K562 (cell line): Measurements from ENCODE around the gene PTCH1. TPM values are rescaled to one million over a fixed set of nuclear protein-coding genes. Genes with fewer than 3 reads are reported as not detected.

Experiments used
- CXXC5 ChIP-seq: fragments of 250-450 bp; sonication (Bioruptor Pico); IDR thresholded peaks from 2 replicates; pipeline ENCODE4 v1.8.0; 2022; ENCODE audit warnings: inconsistent platforms, mild to moderate bottlenecking, moderate library complexity
- DMBX1 ChIP-seq: fragments of 250-450 bp; sonication (Bioruptor Pico); IDR thresholded peaks from 2 replicates; pipeline ENCODE4 v1.8.0; 2022; ENCODE audit warnings: inconsistent platforms, mild to moderate bottlenecking, moderate library complexity, borderline replicate concordance
- EGR1 ChIP-seq: fragments of 450-650 bp; conservative IDR thresholded peaks from 2 replicates; pipeline ENCODE4 v1.6.1; 2017; ENCODE audit warnings: mild to moderate bottlenecking
- ETS1 ChIP-seq: conservative IDR thresholded peaks from 2 replicates; pipeline ENCODE4 v1.6.1; 2011; ENCODE audit warnings: low read depth, mild to moderate bottlenecking, low read length; ENCODE audit not compliant: control insufficient read depth
- HNRNPLL ChIP-seq: fragments of 200-400 bp; formaldehyde crosslinking; IDR thresholded peaks from 2 replicates; pipeline ENCODE4 v1.6.1; 2017; ENCODE audit warnings: low read length, low read depth, mild to moderate bottlenecking; ENCODE audit not compliant: poor library complexity, severe bottlenecking
- KLF16 ChIP-seq: IDR thresholded peaks from 2 replicates; pipeline ENCODE4 v1.6.1; 2016; ENCODE audit warnings: antibody characterized with exemption
- NCOR1 ChIP-seq: fragments of 450-650 bp; IDR thresholded peaks from 2 replicates; pipeline ENCODE4 v1.6.1; 2016; ENCODE audit warnings: mild to moderate bottlenecking, moderate library complexity
- RERE ChIP-seq: sonication (generic); formaldehyde crosslinking; IDR thresholded peaks from 2 replicates; pipeline ENCODE4 v1.8.0; 2023; ENCODE audit warnings: missing genetic modification reagents, mild to moderate bottlenecking, borderline replicate concordance
- RFX5 ChIP-seq: IDR thresholded peaks from 2 replicates; pipeline ENCODE4 v1.6.1; 2011; ENCODE audit warnings: low read depth, mild to moderate bottlenecking, improper control_type of control experiment, low read length
- SIX5 ChIP-seq, 2 experiments: IDR thresholded peaks; 2 replicates each; pipeline ENCODE4 v1.6.1; 2011; ENCODE audit warnings: low read length in 2 of 2, borderline replicate concordance in 1 of 2, low read depth in 1 of 2, mild to moderate bottlenecking in 1 of 2, moderate library complexity in 1 of 2; ENCODE audit not compliant: insufficient read depth in 1 of 2
- SNRNP70 ChIP-seq: fragments of 200-400 bp; formaldehyde crosslinking; optimal IDR thresholded peaks from 2 replicates; pipeline ENCODE3; 2017; ENCODE audit warnings: low read depth, low read length
- SRSF1 ChIP-seq: fragments of 200-400 bp; formaldehyde crosslinking; IDR thresholded peaks from 2 replicates; pipeline ENCODE4 v1.6.1; 2017; ENCODE audit warnings: mild to moderate bottlenecking, low read depth, low read length, moderate library complexity
- STAT5A ChIP-seq: IDR thresholded peaks from 2 replicates; pipeline ENCODE4 v1.6.1; 2012; ENCODE audit warnings: low read length, inconsistent platforms, borderline replicate concordance
- ZBTB33 ChIP-seq: sonication (generic); formaldehyde crosslinking; IDR thresholded peaks from 2 replicates; pipeline ENCODE4 v1.8.1; 2023; ENCODE audit warnings: mild to moderate bottlenecking, missing genetic modification reagents
- ZNF408 ChIP-seq: fragments of 250-450 bp; sonication (Bioruptor Pico); IDR thresholded peaks from 2 replicates; pipeline ENCODE4 v1.4.0; 2020; ENCODE audit warnings: low read depth, mild to moderate bottlenecking, moderate library complexity
- ZNF699 ChIP-seq: fragments of 250-450 bp; sonication (Bioruptor Pico); IDR thresholded peaks from 2 replicates; pipeline ENCODE4 v1.8.0; 2021; ENCODE audit warnings: mild to moderate bottlenecking, moderate library complexity; ENCODE audit not compliant: insufficient replicate concordance
- ZNF707 ChIP-seq: fragments of 250-450 bp; sonication (Bioruptor Pico); conservative IDR thresholded peaks from 2 replicates; pipeline ENCODE4 v1.8.0; 2022; ENCODE audit warnings: inconsistent platforms, mild to moderate bottlenecking, moderate library complexity
- polyA plus RNA-seq, 8 experiments: library from polyadenylated mRNA; depleted of rRNA in 4 of 8; stranded (reverse) in 5 of 8; unstranded in 3 of 8; fragments of >200 nt; fragmentation: Nextera tagmentation in 2 of 8; fragmentation: Illumina TruSeq in 1 of 8; extraction: Ambion mirVana in 2 of 8; extraction: Trizol in 1 of 8; gene quantifications; 2 replicates each; pipeline versions ENCODE4 v1.2.1 to v1.2.3, GENCODE V29; 2011 to 2014; ENCODE audit warnings: inconsistent platforms in 1 of 8, missing spikeins in 1 of 8
- total RNA-seq, 7 experiments: library from RNA; depleted of rRNA in 6 of 7; stranded (reverse); fragments of >200 nt in 6 of 7; fragmentation: Illumina TruSeq in 2 of 7; extraction: Trizol in 2 of 7; gene quantifications; 2 replicates each; pipeline versions ENCODE4 v1.2.1 to v1.2.3, GENCODE V29; 2011 to 2021; ENCODE audit warnings: low replicate concordance in 1 of 7
- TF ChIP-seq, protein P1 (sequence below): fragments of 250-450 bp; sonication (Bioruptor Pico); IDR thresholded peaks from 2 replicates; pipeline ENCODE4 v1.8.0; 2021; ENCODE audit warnings: borderline replicate concordance, mild to moderate bottlenecking, moderate library complexity; ENCODE audit not compliant: poor library complexity, severe bottlenecking

PTCH1 gene
- total and polyA plus RNA-seq, 9 of the 15 experiments (the other 6 are each of a cell fraction or from before 2014, with no cell fraction given) = 0.70 to 9.9 (median 3.8) TPM

- no peak for TF ChIP-seq ZNF408
- no peak for TF ChIP-seq SIX5 (IDR thresholded peaks at IDR 0.05; ENCODE audit: borderline replicate concordance in 1 of 2, insufficient read depth in 1 of 2, low read depth in 1 of 2, low read length in 2 of 2)
- no peak for TF ChIP-seq RFX5
- TF ChIP-seq CXXC5 (CRISPR knock-in tag) = peak; percentile 19
- TF ChIP-seq NCOR1 = peak; percentile 16; the same call in 1 of the 2 replicates
- TF ChIP-seq, protein P1, sequence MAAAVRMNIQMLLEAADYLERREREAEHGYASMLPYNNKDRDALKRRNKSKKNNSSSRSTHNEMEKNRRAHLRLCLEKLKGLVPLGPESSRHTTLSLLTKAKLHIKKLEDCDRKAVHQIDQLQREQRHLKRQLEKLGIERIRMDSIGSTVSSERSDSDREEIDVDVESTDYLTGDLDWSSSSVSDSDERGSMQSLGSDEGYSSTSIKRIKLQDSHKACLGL (CRISPR knock-in tag) = no peak
- TF ChIP-seq ZNF707 (CRISPR knock-in tag) = no peak
- no peak for TF ChIP-seq DMBX1 (CRISPR knock-in tag)
- no peak for TF ChIP-seq RERE
- no peak for TF ChIP-seq SNRNP70
- no peak for TF ChIP-seq HNRNPLL
- TF ChIP-seq STAT5A = no peak
- TF ChIP-seq ZBTB33 (CRISPR knock-in tag) = no peak
- peak; percentile 82 for TF ChIP-seq EGR1
- no peak for TF ChIP-seq SRSF1
- TF ChIP-seq ETS1 = no peak; the same call in 1 of the 2 replicates
- TF ChIP-seq ZNF699 (CRISPR knock-in tag) = no peak
- no peak for TF ChIP-seq KLF16
Observed at GRCh38 chr9:95507464-95508241, 9.1 kb downstream of the PTCH1 start (continued).
